Gastrocnemius medialis (tissue), 4 donors: Measurements from ENCODE around the gene MEMO1. TPM values are rescaled to one million over a fixed set of nuclear protein-coding genes. Genes with fewer than 3 reads are reported as not detected.

Source experiments
- ATAC-seq, 2 donors: fragments of 150-250 bp; one replicate each; pipeline ENCODE4 v1.9.1; 2016
- DNase-seq, 2 donors: peaks; one replicate each; pipeline ENCODE4 v3.0.0-alpha.2; 2019
- H3K27ac ChIP-seq, 4 donors: fragments of 200-600 bp; sonication (generic); 1 replicate in 1 of 4; 2 replicates in 3 of 4; pipeline ENCODE4 v1.5.1; 2016 to 2018; ENCODE audit warnings: mild to moderate bottlenecking in 2 of 4, moderate library complexity in 1 of 4
- H3K27me3 ChIP-seq, 3 donors: fragments of 200-600 bp; sonication (generic) in 2 of 3; 1 replicate in 1 of 3; 2 replicates in 2 of 3; pipeline versions ENCODE4 v1.5.1 to v1.6.0; 2016 to 2019; ENCODE audit warnings: mild to moderate bottlenecking in 1 of 3, moderate library complexity in 1 of 3
- H3K36me3 ChIP-seq, 2 donors: fragments of 200-600 bp; sonication (generic) in 1 of 2; one replicate each; pipeline ENCODE4 v1.5.1; 2017 to 2018
- H3K4me1 ChIP-seq, 2 donors: fragments of 200-600 bp; sonication (generic) in 1 of 2; one replicate each; pipeline ENCODE4 v1.5.1; 2016 to 2017; ENCODE audit warnings: mild to moderate bottlenecking in 2 of 2
- H3K4me3 ChIP-seq, 4 donors: fragments of 200-600 bp; sonication (generic) in 3 of 4; 1 replicate in 1 of 4; 2 replicates in 3 of 4; pipeline ENCODE4 v1.5.1; 2016 to 2019; ENCODE audit warnings: mild to moderate bottlenecking in 2 of 4
- H3K9me3 ChIP-seq, 3 donors: fragments of 200-600 bp; sonication (generic) in 2 of 3; 1 replicate in 1 of 3; 2 replicates in 2 of 3; pipeline ENCODE4 v1.5.1; 2016 to 2019
- CTCF ChIP-seq, 5 experiments: fragments of 450-650 bp in 3 of 5; fragments of 200-600 bp in 2 of 5; sonication (generic) in 2 of 5; IDR thresholded peaks in 4 of 5; conservative IDR thresholded peaks in 1 of 5; 1 replicate in 4 of 5; 2 replicates in 1 of 5; pipeline ENCODE4 v1.5.1; 2016 to 2019; ENCODE audit warnings: antibody characterized with exemption in 5 of 5, mild to moderate bottlenecking in 3 of 5, moderate library complexity in 3 of 5
- POLR2A ChIP-seq, 2 donors: fragments of 450-650 bp; IDR thresholded peaks; one replicate each; pipeline ENCODE4 v1.6.1; 2017; ENCODE audit warnings: antibody characterized with exemption in 2 of 2, mild to moderate bottlenecking in 2 of 2, moderate library complexity in 2 of 2
- in situ Hi-C, 4 donors: fragments of 200-750 bp; cut with MboI; loops; one replicate each; pipeline versions ENCODE4 v1.15.0 to v1.8.0; 2017; ENCODE audit warnings: low sequenced_read_pairs in 4 of 4
- intact Hi-C: fragments of 100-400 bp; cut with DNase I; formaldehyde crosslinking; loops from one replicate; pipeline ENCODE4 v1.15.1; 2023; ENCODE audit warnings: low total_unique reads
- total RNA-seq, 4 donors: library from RNA; depleted of rRNA; stranded (reverse); fragments of >200 nt; gene quantifications; one replicate each; pipeline versions ENCODE4 v1.1.0 to v1.2.3, GENCODE V29; 2016

Gene MEMO1
- total RNA-seq, 4 donors from 2014 or later, result 32.2 to 75.0 (median 50.0) TPM

GRCh38 chr2:31992025-31992579 is 18.7 kb downstream of the MEMO1 start:
- Histone ChIP-seq H3K36me3 (no peaks in the 10 kb centered on the region), H3K27ac (no peak overlapping the region), H3K9me3 (no peaks in the 10 kb centered on the region), H3K27me3 (no peaks in the 10 kb centered on the region), H3K4me3 (no peak overlapping the region), H3K4me1 (peaks cover 24 to 34% of the 10 kb centered on the region in 2 donors)
- in situ Hi-C loops, result no loop called here
- no peak for TF ChIP-seq CTCF (IDR thresholded peaks at IDR 0.05 in 4 of 5, conservative IDR thresholded peaks at IDR 0.05 in 1 of 5)
- TF ChIP-seq POLR2A (IDR thresholded peaks at IDR 0.05), result no peak
- ATAC-seq (no peak), DNase-seq (no peak)
- intact Hi-C loops, result no loop called here

GRCh38 chr2:31989946-31990345 is 20.9 kb downstream of the MEMO1 start:
- intact Hi-C loops, result loop anchor here (5.0 kb wide), 1 partner anchor 178 kb away; no protein-coding TSS in a partner anchor
- DNase-seq, result no peak
- no peak overlapping the region for H3K27ac ChIP-seq
- no peak for ATAC-seq
- no peak overlapping the region for H3K4me3 ChIP-seq
- no peak for TF ChIP-seq CTCF (IDR thresholded peaks at IDR 0.05 in 4 of 5, conservative IDR thresholded peaks at IDR 0.05 in 1 of 5)
- TF ChIP-seq POLR2A (IDR thresholded peaks at IDR 0.05), result no peak
- H3K9me3 ChIP-seq, result no peaks in the 10 kb centered on the region
- H3K36me3 ChIP-seq, result no peaks in the 10 kb centered on the region
- H3K27me3 ChIP-seq, result no peaks in the 10 kb centered on the region
- in situ Hi-C loops, result no loop called here
- peaks cover 23 to 32% of the 10 kb centered on the region in 2 donors for H3K4me1 ChIP-seq

GRCh38 chr2:31987454-31988220 is 23.2 kb downstream of the MEMO1 start:
- no peak overlapping the region for H3K4me3 ChIP-seq
- intact Hi-C loops (loop anchor here (5.0 kb wide), 1 partner anchor 175 kb away; no protein-coding TSS in a partner anchor), in situ Hi-C loops (no loop called here)
- DNase-seq (no peak), ATAC-seq (peak; percentile 37 to 53)
- H3K27ac ChIP-seq, result peak overlapping the region; percentile 57 to 81 (median 70)
- H3K9me3 ChIP-seq, result no peaks in the 10 kb centered on the region
- TF ChIP-seq POLR2A (IDR thresholded peaks at IDR 0.05) (no peak), CTCF (IDR thresholded peaks at IDR 0.05 in 4 of 5, conservative IDR thresholded peaks at IDR 0.05 in 1 of 5) (no peak)
- peaks cover 30 to 47% of the 10 kb centered on the region in 2 donors for H3K4me1 ChIP-seq
- H3K36me3 ChIP-seq, result no peaks in the 10 kb centered on the region
- no peaks in the 10 kb centered on the region for H3K27me3 ChIP-seq

- TF ChIP-seq CTCF (IDR thresholded peaks at IDR 0.05 in 4 of 5, conservative IDR thresholded peaks at IDR 0.05 in 1 of 5) (no peak), POLR2A (IDR thresholded peaks at IDR 0.05) (no peak)
- H3K36me3 ChIP-seq, result no peaks in the 10 kb centered on the region
- in situ Hi-C loops (no loop called here), intact Hi-C loops (loop anchor here (5.0 kb wide), 1 partner anchor 175 kb away; no protein-coding TSS in a partner anchor)
- no peaks in the 10 kb centered on the region for H3K27me3 ChIP-seq
- H3K9me3 ChIP-seq, result no peaks in the 10 kb centered on the region
- H3K27ac ChIP-seq, result peak overlapping the region; percentile 57 to 81 (median 70)
- ATAC-seq (no peak), DNase-seq (no peak)
- peaks cover 27 to 44% of the 10 kb centered on the region in 2 donors for H3K4me1 ChIP-seq
- no peak overlapping the region for H3K4me3 ChIP-seq
Observed at GRCh38 chr2:31986906-31987305, 23.9 kb downstream of the MEMO1 start.
